Suprapubic skin (tissue), 4 donors: ENCODE results near the gene THSD7B. TPM values are rescaled to one million over a fixed set of nuclear protein-coding genes. Genes with fewer than 3 reads are reported as not detected.

ENCODE experiments used
- DNase-seq, 2 donors: peaks; one replicate each; pipeline ENCODE4 v3.0.0-alpha.2; 2019; ENCODE audit warnings: low spot score in 2 of 2
- H3K27ac ChIP-seq: fragments of 200-600 bp; sonication (generic); one replicate; pipeline ENCODE4 v1.5.1; 2019
- H3K27me3 ChIP-seq: fragments of 200-600 bp; sonication (generic); one replicate; pipeline ENCODE4 v1.5.1; 2019
- H3K36me3 ChIP-seq: fragments of 200-600 bp; sonication (generic); one replicate; pipeline ENCODE4 v1.5.1; 2019
- H3K4me1 ChIP-seq: fragments of 200-600 bp; sonication (generic); one replicate; pipeline ENCODE4 v1.5.1; 2019
- H3K4me3 ChIP-seq: fragments of 200-600 bp; sonication (generic); one replicate; pipeline ENCODE4 v1.5.1; 2019; ENCODE audit warnings: mild to moderate bottlenecking
- H3K9me3 ChIP-seq: fragments of 200-600 bp; sonication (generic); one replicate; pipeline ENCODE4 v1.5.1; 2019
- CTCF ChIP-seq, 2 donors: fragments of 200-600 bp in 1 of 2; fragments of 450-650 bp in 1 of 2; sonication (generic) in 1 of 2; IDR thresholded peaks; one replicate each; pipeline ENCODE4 v1.5.1; 2016 to 2019; ENCODE audit warnings: antibody characterized with exemption in 2 of 2, mild to moderate bottlenecking in 1 of 2, moderate library complexity in 1 of 2
- EP300 ChIP-seq: sonication (generic); formaldehyde crosslinking; IDR thresholded peaks from one replicate; pipeline ENCODE4 v1.6.1; 2017; ENCODE audit warnings: antibody characterized with exemption
- POLR2A ChIP-seq, 2 donors: fragments of 450-650 bp; IDR thresholded peaks; one replicate each; pipeline ENCODE4 v1.6.1; 2017; ENCODE audit warnings: antibody characterized with exemption in 2 of 2, mild to moderate bottlenecking in 2 of 2, moderate library complexity in 2 of 2
- POLR2AphosphoS5 ChIP-seq, 3 donors: sonication (generic); formaldehyde crosslinking; IDR thresholded peaks; one replicate each; pipeline ENCODE4 v1.6.1; 2017; ENCODE audit warnings: antibody characterized with exemption in 3 of 3
- WGBS: methylation state at CpG from one replicate; pipeline ENCODE4 v1.1.5; 2018; 5-methylcytosine and 5-hydroxymethylcytosine counted together
- total RNA-seq, 4 donors: library from RNA; depleted of rRNA; stranded (reverse); fragments of >200 nt; gene quantifications; one replicate each; pipeline ENCODE4 v1.1.0, GENCODE V29; 2016

Gene THSD7B
- total RNA-seq, 4 donors from 2014 or later = 0.18 to 1.1 (median 0.34) TPM; not detected in 1

GRCh38 chr2:136920652-136921333 is 155.4 kb downstream of the THSD7B start:
- no peak for DNase-seq

GRCh38 chr2:136927156-136927555 is 161.8 kb downstream of the THSD7B start:
- no peak for DNase-seq
- no peaks in the 10 kb centered on the region for H3K4me1 ChIP-seq
- no peak overlapping the region for H3K4me3 ChIP-seq
- 59% methylated on average over 3 of the region's 3 CpGs for WGBS
- H3K9me3 ChIP-seq = no peaks in the 10 kb centered on the region
- no peak overlapping the region for H3K27ac ChIP-seq
- H3K36me3 ChIP-seq = no peaks in the 10 kb centered on the region
- H3K27me3 ChIP-seq = no peaks in the 10 kb centered on the region
- TF ChIP-seq POLR2A (IDR thresholded peaks at IDR 0.05) (no peak), EP300 (no peak), POLR2AphosphoS5 (IDR thresholded peaks at IDR 0.05) (no peak), CTCF (IDR thresholded peaks at IDR 0.05) (no peak)

More at GRCh38 chr2:136920652-136921333, 155.4 kb downstream of the THSD7B start:
- no peaks in the 10 kb centered on the region for H3K27me3 ChIP-seq
- no peak overlapping the region for H3K4me3 ChIP-seq
- H3K4me1 ChIP-seq = no peaks in the 10 kb centered on the region
- TF ChIP-seq POLR2A (IDR thresholded peaks at IDR 0.05) = no peak
- no peak for TF ChIP-seq POLR2AphosphoS5 (IDR thresholded peaks at IDR 0.05)
- TF ChIP-seq CTCF (IDR thresholded peaks at IDR 0.05) = no peak
- TF ChIP-seq EP300 = no peak
- H3K27ac ChIP-seq = no peak overlapping the region
- no peaks in the 10 kb centered on the region for H3K9me3 ChIP-seq
- no peaks in the 10 kb centered on the region for H3K36me3 ChIP-seq
- 88% methylated on average over 7 of the region's 9 CpGs for WGBS

DNA sequence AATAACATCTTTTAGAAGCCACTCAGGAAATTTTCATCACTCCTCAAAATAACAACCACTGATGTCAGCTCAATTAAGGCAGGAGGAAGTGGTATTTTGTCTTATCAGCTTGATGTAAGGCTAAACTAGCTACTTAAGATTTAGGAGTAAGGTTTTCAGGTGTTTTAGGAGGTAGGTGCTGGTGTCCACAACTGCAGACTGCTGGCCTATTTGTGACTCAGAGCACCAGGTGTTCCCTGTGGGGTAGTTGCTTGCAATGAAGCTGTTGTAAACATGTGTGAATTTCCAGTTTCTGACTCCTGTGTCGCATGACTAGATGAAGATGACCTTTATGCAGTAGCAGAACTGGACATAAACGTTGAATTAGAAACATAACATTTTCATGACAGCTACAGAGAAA is 164.2 kb downstream of the THSD7B start:
- TF ChIP-seq CTCF (IDR thresholded peaks at IDR 0.05) = no peak
- DNase-seq = no peak
- H3K4me3 ChIP-seq = no peak overlapping the region
- 58% methylated on average over 2 of the region's 2 CpGs for WGBS
- H3K36me3 ChIP-seq = no peaks in the 10 kb centered on the region
- no peaks in the 10 kb centered on the region for H3K9me3 ChIP-seq
- no peaks in the 10 kb centered on the region for H3K27me3 ChIP-seq
- no peaks in the 10 kb centered on the region for H3K4me1 ChIP-seq
- no peak overlapping the region for H3K27ac ChIP-seq

DNA sequence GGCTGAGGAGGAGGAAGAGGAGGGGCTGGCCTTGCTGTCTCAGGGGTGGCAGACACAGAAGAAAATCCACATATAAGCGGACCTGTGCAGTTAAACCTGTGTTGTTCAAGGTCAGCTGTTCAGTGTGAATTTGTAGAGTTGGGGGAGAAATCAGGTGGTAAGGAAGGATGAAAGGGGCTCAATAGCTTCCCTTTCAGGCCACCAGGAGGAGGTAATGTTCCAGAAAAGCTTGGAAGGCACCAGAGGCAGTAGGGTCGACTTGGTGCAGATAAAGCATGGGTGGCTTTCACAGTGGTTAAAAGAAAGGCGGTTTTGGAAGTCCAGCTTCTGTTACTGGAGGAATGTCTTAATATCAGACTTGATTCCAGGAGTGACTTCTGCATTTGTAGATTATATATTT is 167.4 kb downstream of the THSD7B start:
- WGBS = 51% methylated on average over 3 of the region's 3 CpGs
- no peak for TF ChIP-seq CTCF (IDR thresholded peaks at IDR 0.05)
- no peak for TF ChIP-seq EP300
- no peak for TF ChIP-seq POLR2AphosphoS5 (IDR thresholded peaks at IDR 0.05)
- no peak for TF ChIP-seq POLR2A (IDR thresholded peaks at IDR 0.05)
- H3K27me3 ChIP-seq = no peaks in the 10 kb centered on the region
- H3K9me3 ChIP-seq = no peaks in the 10 kb centered on the region
- no peak overlapping the region for H3K27ac ChIP-seq
- no peak overlapping the region for H3K4me3 ChIP-seq
- no peaks in the 10 kb centered on the region for H3K36me3 ChIP-seq
- no peak for DNase-seq
- H3K4me1 ChIP-seq = no peaks in the 10 kb centered on the region

GRCh38 chr2:136935119-136935518 is 169.8 kb downstream of the THSD7B start:
- H3K4me3 ChIP-seq = no peak overlapping the region
- 100% methylated on average over 1 of the region's 1 CpG for WGBS
- H3K36me3 ChIP-seq = no peaks in the 10 kb centered on the region
- H3K4me1 ChIP-seq = no peaks in the 10 kb centered on the region
- TF ChIP-seq POLR2AphosphoS5 (IDR thresholded peaks at IDR 0.05) (no peak), CTCF (IDR thresholded peaks at IDR 0.05) (no peak), POLR2A (IDR thresholded peaks at IDR 0.05) (no peak), EP300 (no peak)
- no peaks in the 10 kb centered on the region for H3K27me3 ChIP-seq
- H3K9me3 ChIP-seq = no peaks in the 10 kb centered on the region
- no peak overlapping the region for H3K27ac ChIP-seq
- no peak for DNase-seq
